Measurements from ENCODE around the gene TMEM141. TPM values are rescaled to one million over a fixed set of nuclear protein-coding genes. Genes with fewer than 3 reads are reported as not detected.
"Not testable (repeated sequence)": the region's sequence is repeated elsewhere in the genome, so short reads cannot be mapped to it uniquely, and the experiment has no call there.

Gene TMEM141
- total RNA-seq, 1 donor from 2014 or later: 62.5 TPM

- intact Hi-C loops (cut with DNase I): loop anchor here (5.0 kb wide), 1 partner anchor 187 kb away; the partner anchor contains the start of gene ABCA2
- no peak for DNase-seq (ENCODE audit: low spot score)
Observed at GRCh38 chr9:136840140-136840876, 49.2 kb downstream of the TMEM141 start.

DNA sequence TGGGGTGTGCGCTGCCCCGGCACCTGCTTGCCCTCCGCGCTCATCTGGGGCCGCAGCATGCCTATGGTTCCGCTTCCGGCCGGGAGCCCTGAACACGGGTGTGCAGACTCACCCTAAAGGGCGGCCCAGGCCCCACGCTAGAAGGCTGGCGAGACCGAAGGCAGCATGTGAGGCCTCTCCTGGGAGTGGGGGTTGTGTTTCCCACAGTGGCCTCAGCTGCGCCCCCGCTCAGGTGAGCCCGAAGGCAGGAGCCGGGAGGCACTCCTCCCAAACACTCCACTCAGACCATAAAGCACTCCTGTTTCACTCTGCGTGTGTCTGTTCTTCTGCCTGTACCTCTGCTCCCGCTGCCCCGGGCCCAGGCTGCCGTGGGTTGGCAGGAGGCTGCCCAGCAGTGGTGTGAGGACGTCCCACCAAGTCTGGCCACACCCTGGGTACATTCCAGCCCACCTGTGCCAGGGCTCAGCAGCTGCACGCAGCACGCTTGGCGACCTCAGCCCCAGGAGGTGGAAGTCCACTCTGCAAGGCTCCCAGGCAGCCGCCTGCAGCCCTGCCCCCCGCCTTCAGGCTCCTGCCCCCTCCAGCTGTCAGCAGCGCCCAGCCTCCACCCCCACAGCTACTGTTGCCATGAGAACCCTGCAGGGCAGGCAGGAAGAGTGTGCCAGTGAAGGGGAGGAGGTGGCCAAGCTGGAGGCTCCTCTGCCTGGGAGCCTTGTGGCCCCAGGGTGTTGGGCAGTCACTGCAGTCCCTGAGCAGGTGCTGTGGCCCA lies 49.9 kb downstream of the TMEM141 start:
- DNase-seq (ENCODE audit: low spot score): no peak
- intact Hi-C loops (cut with DNase I): loop anchor here (5.0 kb wide), 1 partner anchor 186 kb away; the partner anchor contains the start of gene ABCA2

DNA sequence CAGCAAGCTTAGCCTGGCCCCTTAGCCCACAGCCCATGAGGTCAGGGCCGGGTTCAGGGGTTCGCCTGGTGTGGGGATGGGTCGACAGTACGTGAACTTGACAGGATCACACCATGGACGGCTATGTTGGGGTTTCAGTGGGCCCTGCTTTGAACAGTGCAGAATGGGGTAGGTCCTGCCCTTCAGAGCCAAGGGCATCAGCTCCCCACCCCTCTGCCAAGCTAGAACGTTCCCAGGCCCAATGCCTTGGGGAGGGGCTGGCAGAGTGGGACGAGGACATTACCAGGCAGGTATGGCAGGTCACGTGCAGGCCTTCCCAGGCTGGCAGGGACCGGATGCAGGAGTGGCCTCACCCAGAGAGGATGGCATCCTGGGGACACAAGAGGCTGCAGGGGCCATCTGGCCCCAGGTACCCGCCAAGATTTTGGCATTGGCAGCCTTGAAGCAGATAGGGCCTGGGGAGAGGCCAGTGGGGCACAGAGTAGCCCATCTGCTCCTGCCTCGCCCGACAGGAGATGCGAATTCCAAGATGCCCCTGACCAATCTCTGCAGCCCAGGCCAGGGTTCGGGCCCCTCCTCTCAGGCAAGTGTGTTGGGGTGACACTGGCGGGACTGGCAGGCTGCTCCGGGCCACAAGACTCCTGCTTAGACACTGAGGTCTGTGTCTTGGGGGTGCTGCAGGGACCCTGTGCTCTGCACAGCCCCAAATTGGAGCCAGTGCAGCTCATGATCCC lies 50.7 kb downstream of the TMEM141 start:
- DNase-seq (ENCODE audit: low spot score): not testable (repeated sequence)
- intact Hi-C loops (cut with DNase I): loop anchor here (5.0 kb wide), 1 partner anchor 185 kb away; the partner anchor contains the start of gene ABCA2

DNA sequence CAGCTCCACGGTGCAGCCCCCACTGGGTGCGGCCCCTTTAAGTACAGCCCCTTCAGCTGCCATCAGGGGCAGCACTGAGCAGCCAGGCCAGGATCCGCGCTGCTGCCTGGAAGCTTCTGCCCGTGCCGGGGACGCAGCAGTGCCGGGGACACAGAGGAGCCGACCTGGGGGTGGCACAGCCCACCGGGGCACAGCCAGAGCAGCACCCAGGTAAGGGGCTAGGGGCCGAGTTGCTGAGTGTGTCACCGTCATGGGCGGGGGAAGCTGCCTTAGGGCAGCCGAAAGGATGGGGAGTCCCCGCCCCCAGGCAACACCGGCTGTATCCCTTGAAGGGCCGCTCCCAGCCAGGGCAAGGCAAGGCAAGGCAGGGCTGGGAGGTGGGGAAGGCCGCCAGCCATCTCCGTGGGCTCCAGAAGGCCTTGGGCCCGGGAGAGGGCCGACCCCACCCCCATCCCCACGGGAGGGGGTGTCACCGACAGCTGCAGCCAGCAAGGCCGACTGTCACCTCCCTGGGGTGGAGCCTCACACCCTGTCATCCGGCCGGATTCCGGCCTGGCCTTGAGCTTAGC lies 51.3 kb downstream of the TMEM141 start, which contains the start of gene AJM1:
TSS of gene AJM1 (plus strand) at position 99 of the 569 bp plus-strand sequence. CDS start 1,937 bp downstream, outside the sequence.
- intact Hi-C loops (cut with DNase I): loop anchor here (5.0 kb wide), 1 partner anchor 185 kb away; the partner anchor contains the start of gene ABCA2
- peak; percentile 88 for DNase-seq (ENCODE audit: low spot score)

Small RNAs within 50 kb of the gene (microRNA-seq; reads per million reads assigned to microRNA genes)
- gene MIR4292 (not detected), gene MIR6722 (not detected)

Other genes with a start within 250 kb of the TMEM141 start
- gene NOTCH1, start 245.3 kb upstream of the TMEM141 start, total RNA-seq: 29.7 TPM
- gene EGFL7, start 128.4 kb upstream of the TMEM141 start, total RNA-seq: 85.3 TPM
- 48.4 TPM for gene AGPAT2, start 103.9 kb upstream of the TMEM141 start, total RNA-seq
- gene DIPK1B, start 78.8 kb upstream of the TMEM141 start, total RNA-seq: 28.3 TPM
- 3.3 TPM for gene LCN10, start 48.4 kb upstream of the TMEM141 start, total RNA-seq
- gene LCN6, start 42.8 kb upstream of the TMEM141 start, total RNA-seq: 4.5 TPM
- not detected for gene LCN8, start 33.1 kb upstream of the TMEM141 start, total RNA-seq
- gene LCN15, start 26.8 kb upstream of the TMEM141 start, total RNA-seq: not detected
- gene CCDC183, start 5.0 kb downstream of the TMEM141 start, total RNA-seq: 1.6 TPM
- gene RABL6, start 16.6 kb downstream of the TMEM141 start, total RNA-seq: 66.4 TPM
- gene AJM1, start 51.1 kb downstream of the TMEM141 start, total RNA-seq: 8.6 TPM
- 296 TPM for gene PHPT1, start 58.1 kb downstream of the TMEM141 start, total RNA-seq
- 11.0 TPM for gene MAMDC4, start 61.0 kb downstream of the TMEM141 start, total RNA-seq
- gene EDF1, start 75.0 kb downstream of the TMEM141 start, total RNA-seq: 293 TPM
- gene TRAF2, start 95.2 kb downstream of the TMEM141 start, total RNA-seq: 10.2 TPM
- gene FBXW5, start 153.4 kb downstream of the TMEM141 start, total RNA-seq: 162 TPM
- gene C8G, start 153.9 kb downstream of the TMEM141 start, total RNA-seq: 3.4 TPM
- gene LCN12, start 160.9 kb downstream of the TMEM141 start, total RNA-seq: 20.7 TPM
- 1,323 TPM for gene PTGDS, start 186.2 kb downstream of the TMEM141 start, total RNA-seq
- gene LCNL1, start 191.6 kb downstream of the TMEM141 start, total RNA-seq: 5.9 TPM
- gene PAXX, start 201.1 kb downstream of the TMEM141 start, total RNA-seq: 26.0 TPM
- gene CLIC3, start 205.2 kb downstream of the TMEM141 start, total RNA-seq: 12.9 TPM
- gene ABCA2, start 236.9 kb downstream of the TMEM141 start, total RNA-seq: 41.5 TPM
- gene FUT7, start 240.7 kb downstream of the TMEM141 start, total RNA-seq: 0.22 TPM